HepG2 (cell line): ENCODE measurements around the gene FOXN3.

ENCODE experiments used
- CSRNP1 ChIP-seq: sonication (generic); formaldehyde crosslinking; IDR thresholded peaks from 2 replicates; pipeline ENCODE4 v1.8.1; 2023; ENCODE audit warnings: mild to moderate bottlenecking, missing genetic modification reagents
- CTCF ChIP-seq: sonication (generic); formaldehyde crosslinking; IDR thresholded peaks from 2 replicates; pipeline ENCODE4 v1.5.0; 2020; ENCODE audit warnings: mild to moderate bottlenecking, missing genetic modification reagents, moderate library complexity
- FOXA1 ChIP-seq, 2 experiments: fragments of 450-650 bp in 1 of 2; sonication (generic) in 1 of 2; formaldehyde crosslinking in 1 of 2; IDR thresholded peaks; 2 replicates each; pipeline versions ENCODE4 v1.4.0 to v1.6.1; 2016 to 2020; ENCODE audit warnings: missing genetic modification reagents in 1 of 2
- HNRNPL ChIP-seq: fragments of 200-400 bp; formaldehyde crosslinking; IDR thresholded peaks from 2 replicates; pipeline ENCODE4 v1.6.1; 2017; ENCODE audit warnings: mild to moderate bottlenecking, low read depth, low read length
- JUN ChIP-seq: sonication (generic); formaldehyde crosslinking; IDR thresholded peaks from 2 replicates; pipeline ENCODE4 v1.4.0; 2020; ENCODE audit warnings: mild to moderate bottlenecking, missing genetic modification reagents
- KDM1A ChIP-seq: IDR thresholded peaks from 2 replicates; pipeline ENCODE4 v1.6.1; 2016; ENCODE audit warnings: missing compliant biosample characterization
- RCOR2 ChIP-seq: IDR thresholded peaks from 2 replicates; pipeline ENCODE4 v1.6.1; 2016; ENCODE audit warnings: missing biosample characterization, missing genetic modification reagents
- RNF2 ChIP-seq: fragments of 450-650 bp; conservative IDR thresholded peaks from 2 replicates; pipeline ENCODE4 v1.6.1; 2016; ENCODE audit warnings: low read depth
- TAF1 ChIP-seq: sonication (generic); formaldehyde crosslinking; IDR thresholded peaks from 2 replicates; pipeline ENCODE4 v1.4.0; 2020; ENCODE audit warnings: missing genetic modification reagents
- ZNF33B ChIP-seq: sonication (generic); formaldehyde crosslinking; IDR thresholded peaks from 2 replicates; pipeline ENCODE4 v1.5.1; 2020; ENCODE audit warnings: mild to moderate bottlenecking, missing genetic modification reagents
- ZNF343 ChIP-seq: sonication (generic); formaldehyde crosslinking; IDR thresholded peaks from 2 replicates; pipeline ENCODE4 v1.4.0; 2020; ENCODE audit warnings: mild to moderate bottlenecking, missing genetic modification reagents
- ZSCAN25 ChIP-seq: sonication (generic); formaldehyde crosslinking; IDR thresholded peaks from 2 replicates; pipeline ENCODE4 v1.8.0; 2022; ENCODE audit warnings: mild to moderate bottlenecking, missing genetic modification reagents

GRCh38 chr14:89419973-89420482 is 3.0 kb upstream of the FOXN3 start:
- no peak for TF ChIP-seq FOXA1 (IDR thresholded peaks at IDR 0.05)
- no peak for TF ChIP-seq FOXA1 (CRISPR knock-in tag; IDR thresholded peaks at IDR 0.05)
- no peak for TF ChIP-seq CTCF
- TF ChIP-seq JUN (CRISPR knock-in tag): no peak
- no peak for TF ChIP-seq ZNF343
- TF ChIP-seq CSRNP1 (CRISPR knock-in tag): no peak
- no peak for TF ChIP-seq TAF1
- no peak for TF ChIP-seq RNF2
- no peak for TF ChIP-seq ZNF33B (CRISPR knock-in tag)
- no peak for TF ChIP-seq HNRNPL
- TF ChIP-seq RCOR2 (CRISPR knock-in tag): no peak
- no peak for TF ChIP-seq ZSCAN25 (CRISPR knock-in tag)
- no peak for TF ChIP-seq KDM1A
